HG03565 (cell line): Measurements from ENCODE around the gene SH2D1B.

Source experiments
- ATAC-seq: cut with Tn5 transposase; IDR thresholded peaks from one replicate; pipeline ENCODE4 v1.9.1; 2021; ENCODE audit warnings: mild to moderate bottlenecking, moderate library complexity; ENCODE audit not compliant: unreplicated experiment

Gene SH2D1B

GRCh38 chr1:162383516-162383915 lies 28.4 kb downstream of the SH2D1B start:
- ATAC-seq, result no peak

GRCh38 chr1:162383091-162383490 lies 28.8 kb downstream of the SH2D1B start:
- no peak for ATAC-seq

DNA sequence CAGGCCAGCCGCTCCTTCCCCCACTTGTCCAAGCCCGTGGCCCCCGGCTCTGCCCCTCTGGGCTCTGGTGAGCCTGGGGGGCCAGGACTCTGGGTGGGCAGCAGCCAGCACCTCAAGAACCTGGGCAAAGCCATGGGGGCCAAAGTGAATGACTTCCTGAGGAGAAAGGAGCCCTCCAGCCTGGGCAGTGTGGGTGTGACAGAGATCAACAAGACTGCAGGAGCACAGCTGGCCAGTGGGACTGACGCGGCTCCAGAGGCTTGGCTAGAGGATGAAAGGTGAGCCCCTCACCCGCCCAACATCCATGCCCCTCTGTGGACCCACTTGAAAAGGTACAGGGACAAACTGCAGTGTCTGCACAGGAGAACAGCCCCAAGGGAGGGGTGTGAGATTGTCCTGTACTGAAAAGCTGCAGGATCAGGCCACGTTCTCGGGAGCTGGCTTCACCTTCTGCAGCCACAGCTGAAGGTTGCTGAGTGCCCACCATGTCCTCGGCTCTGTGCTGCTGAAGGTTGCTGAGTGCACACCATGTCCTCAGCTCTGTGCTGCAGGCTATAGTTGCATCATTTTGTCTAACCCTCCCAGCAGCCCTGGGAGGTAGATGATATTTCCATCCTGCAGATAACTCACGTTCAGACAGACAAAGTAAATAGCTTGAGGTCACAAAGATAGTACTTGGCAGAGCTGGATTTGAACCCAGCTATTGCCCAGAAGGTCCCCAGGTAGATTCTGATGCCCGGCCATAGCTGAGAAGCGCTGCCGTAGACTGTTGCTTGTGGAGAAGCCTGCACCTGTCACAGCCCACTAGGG lies 29.8 kb downstream of the SH2D1B start:
- ATAC-seq, result no peak

DNA sequence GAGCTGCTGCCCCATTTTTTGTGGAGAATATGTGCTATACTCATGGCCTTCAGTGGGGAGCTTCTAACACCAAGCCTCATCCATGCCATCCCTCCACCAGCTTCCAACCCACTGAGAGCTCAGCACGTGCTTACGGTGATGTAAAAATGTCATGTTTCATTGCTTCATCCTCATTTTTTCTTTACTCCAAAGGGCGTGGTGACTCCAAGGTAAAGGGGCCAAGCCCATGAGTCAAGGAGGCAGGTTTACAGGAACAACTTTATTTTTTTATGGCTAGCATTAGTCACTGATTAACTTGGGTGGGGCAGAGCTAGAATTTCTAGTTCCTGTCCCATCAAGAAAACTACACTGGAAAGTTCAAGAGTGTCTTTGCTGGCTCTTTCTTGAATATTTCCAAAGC lies 30.6 kb downstream of the SH2D1B start, which contains the start of gene C1orf226:
Gene C1orf226 (plus strand): TSS at position 346 of the 400 bp plus-strand sequence. CDS start 174 bp downstream, outside the sequence.
- no peak for ATAC-seq

DNA sequence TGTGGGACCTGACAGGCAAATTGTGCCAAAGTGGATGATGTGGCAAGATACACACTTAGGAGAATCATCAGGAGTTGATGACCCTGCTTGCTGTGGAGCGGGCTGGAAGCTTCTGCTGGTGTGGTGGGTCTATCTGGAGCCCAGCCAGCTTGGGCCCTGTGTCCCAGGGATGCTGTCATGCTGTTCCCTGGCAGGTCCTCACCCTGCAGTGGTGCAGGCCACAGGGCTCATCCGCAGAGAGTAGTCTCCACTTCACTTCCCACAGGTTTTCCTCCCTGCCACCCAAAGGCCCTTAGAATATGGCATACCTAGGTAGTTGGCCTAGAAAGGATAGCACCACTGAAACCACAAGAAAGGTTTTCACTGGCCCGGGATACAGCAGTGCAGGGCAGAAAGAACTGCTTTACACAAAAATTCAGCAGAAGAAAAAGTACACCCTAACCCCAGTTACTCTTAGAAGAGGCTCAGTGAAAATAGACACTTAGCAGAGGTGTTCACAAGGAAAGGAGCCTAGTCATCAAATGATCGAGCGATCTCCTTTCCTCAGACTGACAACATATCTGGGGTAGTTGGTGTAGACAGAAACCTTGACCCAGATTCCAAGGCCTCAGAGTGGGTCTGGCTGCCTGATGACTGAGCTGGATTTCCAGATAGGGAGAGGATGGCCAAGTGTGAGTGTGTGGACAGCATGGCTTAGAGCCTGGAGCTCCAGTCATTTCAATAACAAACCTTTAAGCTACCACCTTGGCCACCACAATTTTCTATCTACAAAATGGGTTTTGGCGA lies 31.7 kb downstream of the SH2D1B start:
- no peak for ATAC-seq

- ATAC-seq, result no peak
Measured at GRCh38 chr1:162376691-162377090, 35.2 kb downstream of the SH2D1B start, which contains the start of gene SPATA46. Gene SPATA46, minus strand, starts transcription at chr1:162376854. Its CDS starts 64 bp downstream, at chr1:162376790.

DNA sequence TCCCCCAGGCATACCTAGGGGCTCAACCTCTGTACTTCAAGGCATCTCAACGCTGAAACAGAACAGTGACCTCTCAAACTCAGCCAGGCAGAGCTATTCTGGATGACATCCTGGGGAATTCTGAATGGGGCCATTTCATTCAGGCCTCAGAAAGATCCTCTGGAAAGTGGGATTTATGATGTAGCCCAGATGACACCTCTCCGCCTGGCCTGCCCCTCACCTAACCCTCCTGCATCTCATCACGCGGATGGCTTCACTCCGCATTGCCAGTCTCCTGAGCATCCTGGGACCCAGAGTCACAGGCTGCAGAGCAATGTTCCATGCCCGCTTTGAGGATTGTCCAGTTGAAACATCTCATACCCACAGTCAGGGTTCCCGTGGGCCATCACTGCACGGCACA lies 36.5 kb downstream of the SH2D1B start:
- no peak for ATAC-seq

GRCh38 chr1:162374406-162374805 lies 37.5 kb downstream of the SH2D1B start:
- no peak for ATAC-seq

DNA sequence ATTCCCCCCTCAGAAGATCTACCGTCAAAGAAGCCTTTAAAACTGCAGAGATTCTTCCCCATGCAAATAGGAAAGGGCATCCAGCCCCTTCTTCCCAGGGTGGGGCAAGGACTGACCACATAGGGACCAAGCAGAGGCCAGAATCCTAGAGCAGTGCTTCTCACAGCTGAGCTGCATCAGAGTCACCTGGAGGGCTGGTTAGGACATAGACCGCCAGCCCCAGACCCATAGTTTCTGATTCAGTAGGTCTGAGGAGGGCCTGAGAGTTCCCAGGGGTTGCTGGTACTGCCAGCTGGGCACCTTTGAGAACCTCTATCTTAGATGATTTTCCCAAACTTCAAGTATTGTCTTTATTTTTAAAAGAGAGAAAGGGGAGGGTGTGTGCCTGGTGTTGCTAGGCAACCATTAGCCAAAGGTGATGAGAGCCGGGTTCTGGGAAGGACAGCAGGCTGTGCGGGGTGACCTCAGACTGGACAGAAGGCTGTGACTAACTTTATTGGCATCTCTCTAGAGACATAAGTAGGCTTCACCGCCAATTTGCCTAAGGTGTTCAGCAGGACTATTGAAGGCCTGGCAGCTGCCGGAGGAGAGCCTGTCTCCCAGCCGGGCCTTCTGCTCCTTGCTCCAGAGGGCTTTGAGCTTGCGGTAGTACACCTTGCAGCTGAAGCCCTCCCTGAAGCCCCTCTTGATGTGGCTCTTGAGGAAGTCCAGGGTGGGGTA lies 38.2 kb downstream of the SH2D1B start:
- no peak for ATAC-seq

DNA sequence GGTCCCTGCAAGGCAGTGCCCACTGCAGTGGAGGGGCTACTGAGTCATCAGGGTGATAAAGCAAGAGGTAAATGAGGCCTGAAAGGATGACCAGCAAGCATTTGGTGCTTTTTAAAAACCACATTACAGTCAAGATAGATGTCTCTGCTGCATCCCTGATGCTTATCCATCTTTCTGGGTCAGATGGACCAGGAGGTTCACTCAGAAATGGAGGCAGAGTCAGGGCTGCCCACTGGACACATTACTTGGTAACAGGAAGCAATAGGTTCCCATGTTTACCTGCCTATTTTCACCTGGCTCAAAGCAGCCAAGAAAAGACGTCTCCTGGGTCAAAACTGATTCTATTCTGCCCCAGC lies 38.9 kb downstream of the SH2D1B start:
- ATAC-seq, result no peak

GRCh38 chr1:162372159-162373071 lies 39.5 kb downstream of the SH2D1B start:
- ATAC-seq, result no peak

- no peak for ATAC-seq
Measured at GRCh38 chr1:162371611-162372010, 40.3 kb downstream of the SH2D1B start.

DNA sequence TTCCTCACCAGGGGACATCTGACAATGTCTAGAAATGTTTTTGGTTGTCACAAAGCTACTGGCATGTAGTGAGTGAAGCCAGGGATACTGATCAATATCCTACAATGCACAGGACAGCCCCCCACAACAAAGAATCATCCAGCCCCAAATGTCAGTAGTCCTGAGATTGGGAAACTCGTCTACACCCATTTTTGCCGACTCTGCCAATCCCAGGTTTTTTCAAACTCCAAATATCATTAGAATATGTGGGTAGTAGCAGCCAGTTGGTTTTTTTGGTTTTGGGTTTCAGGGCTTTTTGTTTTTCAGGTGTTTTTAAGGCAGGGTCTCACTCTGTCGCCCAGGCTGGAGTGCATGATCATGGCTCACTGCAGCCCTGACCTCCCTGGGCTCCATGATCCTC lies 41.2 kb downstream of the SH2D1B start:
- ATAC-seq, result no peak

- no peak for ATAC-seq
Measured at GRCh38 chr1:162370161-162370560, 41.8 kb downstream of the SH2D1B start.

- ATAC-seq, result no peak
Measured at GRCh38 chr1:162369571-162369970, 42.4 kb downstream of the SH2D1B start.

DNA sequence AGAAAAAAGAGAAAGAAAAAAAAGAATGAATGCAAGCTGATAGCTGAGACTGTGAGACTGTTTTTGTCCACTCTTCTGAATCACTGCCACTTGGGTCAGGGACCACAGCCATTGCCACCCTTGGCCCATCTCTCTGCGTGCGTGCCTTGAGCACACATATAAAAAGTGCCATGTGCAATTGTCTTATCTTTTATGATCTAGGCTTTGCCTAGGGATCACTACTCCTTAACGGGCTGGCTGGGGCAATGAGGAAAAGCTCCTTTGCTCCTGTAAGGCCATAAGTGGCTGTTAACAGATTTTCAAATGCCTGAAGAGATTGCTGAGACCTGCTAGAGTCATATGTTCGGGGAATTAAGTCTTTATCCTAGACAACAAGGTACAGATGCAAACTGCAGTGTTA lies 43.5 kb downstream of the SH2D1B start:
- ATAC-seq, result no peak

DNA sequence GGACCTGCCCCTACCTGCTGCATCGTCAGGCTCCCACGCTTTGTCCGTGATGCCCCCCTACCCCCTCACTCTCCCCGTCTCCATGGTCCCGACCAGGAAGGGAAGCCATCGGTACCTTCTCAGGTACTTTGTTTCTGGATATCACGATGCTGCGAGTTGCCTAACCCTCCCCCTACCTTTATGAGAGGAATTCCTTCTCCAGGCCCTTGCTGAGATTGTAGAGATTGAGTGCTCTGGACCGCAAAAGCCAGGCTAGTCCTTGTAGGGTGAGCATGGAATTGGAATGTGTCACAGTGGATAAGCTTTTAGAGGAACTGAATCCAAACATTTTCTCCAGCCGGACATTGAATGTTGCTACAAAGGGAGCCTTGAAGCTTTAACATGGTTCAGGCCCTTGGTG lies 44.2 kb downstream of the SH2D1B start:
- no peak for ATAC-seq

DNA sequence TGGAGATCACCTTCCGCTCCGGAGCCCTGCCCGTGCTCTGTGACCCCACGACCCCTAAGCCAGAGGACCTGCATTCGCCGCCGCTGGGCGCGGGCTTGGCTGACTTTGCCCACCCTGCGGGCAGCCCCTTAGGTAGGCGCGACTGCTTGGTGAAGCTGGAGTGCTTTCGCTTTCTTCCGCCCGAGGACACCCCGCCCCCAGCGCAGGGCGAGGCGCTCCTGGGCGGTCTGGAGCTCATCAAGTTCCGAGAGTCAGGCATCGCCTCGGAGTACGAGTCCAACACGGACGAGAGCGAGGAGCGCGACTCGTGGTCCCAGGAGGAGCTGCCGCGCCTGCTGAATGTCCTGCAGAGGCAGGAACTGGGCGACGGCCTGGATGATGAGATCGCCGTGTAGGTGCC lies 44.9 kb downstream of the SH2D1B start:
- no peak for ATAC-seq

DNA sequence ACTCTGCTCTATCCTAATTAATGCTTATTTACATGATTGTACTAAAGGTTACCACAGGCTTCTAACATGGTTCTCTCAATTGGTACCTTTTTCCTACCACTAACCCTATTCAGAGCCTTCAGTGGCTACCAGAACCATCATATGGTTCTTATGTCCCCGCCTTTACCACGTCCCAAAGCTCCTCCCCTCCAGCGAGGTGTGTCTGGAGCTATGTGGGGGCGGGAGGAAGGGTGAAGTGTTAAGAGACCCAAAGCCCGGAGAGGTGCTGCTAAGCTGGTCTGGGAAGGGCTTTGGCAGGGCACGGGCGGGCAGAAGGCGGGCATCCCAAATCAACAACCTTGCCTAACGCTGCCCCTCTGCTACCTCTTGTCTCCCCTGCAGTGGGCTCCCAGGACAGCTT lies 45.3 kb downstream of the SH2D1B start:
- ATAC-seq, result no peak

GRCh38 chr1:162366149-162366548 lies 45.8 kb downstream of the SH2D1B start:
- ATAC-seq, result no peak
